ENCODE results near the gene KIF3B. TPM values are rescaled to one million over a fixed set of nuclear protein-coding genes. Genes with fewer than 3 reads are reported as not detected.
A peak's percentile ranks its signal among the peaks of the same experiment; 100 is the strongest.

KIF3B gene
- total RNA-seq, 1 experiment from 2014 or later = 21.7 TPM

GRCh38 chr20:32352121-32352720 lies 74.8 kb downstream of the KIF3B start:
- Mint-ChIP-seq H3K27ac (ENCODE audit: low read depth, unreplicated experiment) (no peak overlapping the region), H3K4me3 (ENCODE audit: unreplicated experiment) (no peak overlapping the region), H3K9me3 (ENCODE audit: unreplicated experiment) (peaks cover 7% of the 10 kb centered on the region), H3K4me1 (ENCODE audit: insufficient read depth, unreplicated experiment) (peaks cover 22% of the 10 kb centered on the region), H3K36me3 (ENCODE audit: insufficient read depth, unreplicated experiment) (no peaks in the 10 kb centered on the region), H3K27me3 (ENCODE audit: insufficient read depth, unreplicated experiment) (no peaks in the 10 kb centered on the region)
- POLR2A ChIA-PET = interaction anchor here (0.7 to 2.1 kb wide), 3 partner anchors 10 to 40 kb away, joined by 3 to 5 read pairs (median 3); no protein-coding TSS in a partner anchor
- no TSS peak for BruUV-seq (replicated peaks)
- CTCF ChIA-PET = interaction anchor here (0.8 kb wide), 1 partner anchor 16 kb away, joined by 3 read pairs; no protein-coding TSS in a partner anchor
- DNase-seq (ENCODE audit: unreplicated experiment) = no peak
- no peak for TF ChIP-seq CTCF (IDR thresholded peaks at IDR 0.05; ENCODE audit: unreplicated experiment)
- intact Hi-C loops (cut with micrococcal nuclease) = no loop called here

GRCh38 chr20:32353848-32354496 lies 76.5 kb downstream of the KIF3B start:
- ChIA-PET CTCF (interaction anchor here (0.5 to 1.5 kb wide), 6 partner anchors 13 to 1436 kb away, joined by 3 to 9 read pairs (median 4); no protein-coding TSS in a partner anchor), POLR2A (interaction anchor here (0.7 to 1.2 kb wide), 4 partner anchors 9 to 68 kb away, joined by 4 to 6 read pairs (median 4); no protein-coding TSS in a partner anchor)
- no peak overlapping the region for H3K4me3 Mint-ChIP-seq (ENCODE audit: unreplicated experiment)
- no TSS peak for BruUV-seq (replicated peaks)
- no peak overlapping the region for H3K27ac Mint-ChIP-seq (ENCODE audit: low read depth, unreplicated experiment)
- H3K36me3 Mint-ChIP-seq (ENCODE audit: insufficient read depth, unreplicated experiment) = no peaks in the 10 kb centered on the region
- DNase-seq (ENCODE audit: unreplicated experiment) = no peak
- no peaks in the 10 kb centered on the region for H3K27me3 Mint-ChIP-seq (ENCODE audit: insufficient read depth, unreplicated experiment)
- TF ChIP-seq CTCF (IDR thresholded peaks at IDR 0.05; ENCODE audit: unreplicated experiment) = no peak
- intact Hi-C loops (cut with micrococcal nuclease) = no loop called here
- peaks cover 25% of the 10 kb centered on the region for H3K4me1 Mint-ChIP-seq (ENCODE audit: insufficient read depth, unreplicated experiment)
- peaks cover 7% of the 10 kb centered on the region for H3K9me3 Mint-ChIP-seq (ENCODE audit: unreplicated experiment)

GRCh38 chr20:32354592-32355416 lies 77.4 kb downstream of the KIF3B start:
- Mint-ChIP-seq H3K27ac (ENCODE audit: low read depth, unreplicated experiment) (peak overlapping the region; percentile 64), H3K4me3 (ENCODE audit: unreplicated experiment) (no peak overlapping the region), H3K4me1 (ENCODE audit: insufficient read depth, unreplicated experiment) (peaks cover 31% of the 10 kb centered on the region), H3K9me3 (ENCODE audit: unreplicated experiment) (no peaks in the 10 kb centered on the region), H3K27me3 (ENCODE audit: insufficient read depth, unreplicated experiment) (no peaks in the 10 kb centered on the region), H3K36me3 (ENCODE audit: insufficient read depth, unreplicated experiment) (no peaks in the 10 kb centered on the region)
- ChIA-PET POLR2A (interaction anchor here (0.6 to 2.3 kb wide), 5 partner anchors 10 to 149 kb away, joined by 3 to 7 read pairs (median 4); no protein-coding TSS in a partner anchor), CTCF (interaction anchor here (0.6 to 1.5 kb wide), 7 partner anchors 13 to 1435 kb away, joined by 3 to 9 read pairs (median 3); no protein-coding TSS in a partner anchor)
- DNase-seq (ENCODE audit: unreplicated experiment) = peak; percentile 81
- intact Hi-C loops (cut with micrococcal nuclease) = loop anchor here (5.0 kb wide), 1 partner anchor 148 kb away; the partner anchor contains the start of genes PLAGL2 and POFUT1
- TF ChIP-seq CTCF (IDR thresholded peaks at IDR 0.05; ENCODE audit: unreplicated experiment) = no peak
- no TSS peak for BruUV-seq (replicated peaks)
